GM20000 (cell line): ENCODE data around the gene MRPL4.

Experiments used
- DNase-seq: peaks from one replicate; pipeline ENCODE4 v3.0.0; 2012; ENCODE audit warnings: low spot score
- CTCF ChIP-seq: IDR thresholded peaks from 2 replicates; pipeline ENCODE4 v1.5.1; 2012; ENCODE audit warnings: mild to moderate bottlenecking, control low read depth; ENCODE audit errors: extremely low read depth, missing control alignments

MRPL4 gene

DNA sequence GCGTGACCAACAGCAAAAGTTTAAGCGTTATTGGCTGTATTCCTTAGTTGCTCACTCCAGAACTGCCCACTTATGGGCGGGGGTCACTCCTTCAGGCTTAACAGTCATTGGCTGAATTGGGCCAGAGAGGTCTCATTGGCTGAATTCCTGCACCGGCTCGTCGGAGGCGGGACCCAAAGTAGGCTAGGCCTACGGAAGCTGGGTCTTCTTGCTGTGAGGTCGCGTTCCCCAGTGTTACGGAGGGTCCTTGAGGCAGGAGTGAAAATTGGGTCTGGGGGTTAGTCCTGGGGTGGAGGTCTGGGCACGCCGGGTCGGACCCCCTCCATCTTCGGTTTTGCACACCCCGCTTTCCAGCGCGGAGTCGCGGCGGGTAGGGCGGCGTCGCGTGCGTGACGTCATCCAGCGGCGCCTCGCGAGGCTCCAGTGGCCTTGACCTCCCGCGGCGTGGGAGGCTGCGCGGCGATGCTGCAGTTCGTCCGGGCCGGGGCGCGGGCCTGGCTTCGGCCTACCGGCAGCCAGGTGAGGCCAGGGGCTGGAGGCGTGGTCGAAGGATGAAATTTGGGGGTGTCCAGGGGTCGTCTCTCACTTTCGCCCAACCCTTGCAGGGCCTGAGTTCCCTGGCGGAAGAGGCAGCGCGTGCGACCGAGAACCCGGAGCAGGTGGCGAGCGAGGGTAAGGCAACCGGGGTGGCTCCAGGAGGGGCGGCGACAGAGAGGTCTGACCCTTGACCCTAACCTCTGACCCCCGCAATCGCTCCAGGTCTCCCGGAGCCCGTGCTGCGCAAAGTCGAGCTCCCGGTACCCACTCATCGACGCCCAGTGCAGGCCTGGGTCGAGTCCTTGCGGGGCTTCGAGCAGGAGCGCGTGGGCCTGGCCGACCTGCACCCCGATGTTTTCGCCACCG, at the start of gene MRPL4:
Gene MRPL4 (plus strand): TSS at position 423 of the 903 bp plus-strand sequence. CDS start 40 bp downstream, at position 463.
- peak; percentile 96 for DNase-seq
- no peak for TF ChIP-seq CTCF

- no peak for DNase-seq
- no peak for TF ChIP-seq CTCF
Observed at GRCh38 chr19:10203686-10204085, 48.3 kb upstream of the MRPL4 start.

GRCh38 chr19:10205636-10206035, 46.4 kb upstream of the MRPL4 start:
- no peak for DNase-seq
- no peak for TF ChIP-seq CTCF

DNA sequence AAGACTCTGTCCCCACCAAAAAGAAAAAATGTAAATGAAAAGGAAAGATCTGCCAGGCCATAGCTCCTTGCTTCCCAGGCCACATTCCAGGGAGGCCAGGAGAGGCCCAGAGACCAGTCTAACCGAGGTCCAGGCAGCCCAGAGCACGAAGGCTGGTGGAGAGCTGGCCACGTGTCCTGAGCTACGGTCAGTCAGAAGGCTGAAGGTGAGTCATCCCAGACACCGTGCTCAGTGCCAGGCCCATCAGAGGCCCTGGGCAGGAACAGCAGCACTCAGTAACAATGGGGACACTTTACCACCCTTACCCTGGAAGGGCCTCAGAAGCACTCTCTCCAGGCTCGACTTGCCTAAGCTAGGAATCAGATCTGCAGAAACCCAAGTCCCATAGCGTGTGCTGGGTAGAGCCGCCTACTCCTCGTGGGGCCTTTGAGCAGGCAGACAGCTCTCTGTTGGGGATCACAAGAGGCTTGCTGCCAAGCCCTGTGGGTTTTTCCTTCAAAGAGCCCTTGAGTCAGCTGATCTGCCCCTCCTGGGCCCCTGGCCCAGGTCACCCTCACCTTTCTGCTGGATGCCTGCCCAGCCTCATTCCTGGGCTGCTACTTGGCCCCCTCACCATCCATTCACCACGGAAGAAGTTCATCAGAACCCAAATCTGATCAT, 45.7 kb upstream of the MRPL4 start:
- no peak for DNase-seq
- no peak for TF ChIP-seq CTCF

GRCh38 chr19:10207026-10207425, 45.0 kb upstream of the MRPL4 start:
- no peak for TF ChIP-seq CTCF

GRCh38 chr19:10209315-10209714, 42.7 kb upstream of the MRPL4 start:
- DNase-seq = no peak
- no peak for TF ChIP-seq CTCF

More at GRCh38 chr19:10207026-10207425, 45.0 kb upstream of the MRPL4 start:
- no peak for DNase-seq

DNA sequence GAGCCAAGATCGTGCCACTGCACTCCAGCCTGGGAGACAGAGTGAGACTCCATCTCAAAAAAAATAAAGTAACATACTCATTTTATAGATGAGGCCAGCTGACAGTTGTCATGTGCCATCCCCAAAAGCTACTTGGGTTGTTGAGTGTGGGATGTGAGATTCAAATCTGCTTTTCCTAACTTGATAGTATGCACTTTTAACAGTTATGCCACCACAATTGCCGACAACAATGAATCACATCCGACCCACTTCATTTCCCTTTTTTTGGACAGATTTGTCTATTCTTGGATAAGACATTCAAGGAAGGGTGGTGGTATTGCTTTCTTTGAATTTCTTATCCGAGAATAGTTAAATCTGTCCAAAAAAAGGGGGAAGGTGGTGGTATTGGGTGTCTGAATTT, 41.0 kb upstream of the MRPL4 start:
- no peak for DNase-seq
- TF ChIP-seq CTCF = no peak
